Right lobe of liver (tissue), 6 donors: ENCODE data around the gene SLC10A7. TPM values are rescaled to one million over a fixed set of nuclear protein-coding genes. Genes with fewer than 3 reads are reported as not detected.

Experiments
- ATAC-seq, 4 donors: fragments of 200-7000 bp; cut with Tn5 transposase; one replicate each; pipeline ENCODE4 v1.9.1; 2020; ENCODE audit warnings: mild to moderate bottlenecking in 4 of 4, moderate library complexity in 4 of 4
- DNase-seq, 3 donors: peaks; one replicate each; pipeline ENCODE4 v3.0.0-alpha.2; 2020
- H3K27ac ChIP-seq, 3 donors: fragments of 200-600 bp; one replicate each; pipeline ENCODE4 v1.8.0; 2022
- H3K27me3 ChIP-seq, 2 donors: fragments of 200-600 bp; one replicate each; pipeline ENCODE4 v1.8.0; 2022
- H3K36me3 ChIP-seq, 4 donors: fragments of 200-600 bp; sonication (generic) in 1 of 4; one replicate each; pipeline versions ENCODE4 v1.5.1 to v1.8.0; 2017 to 2022; ENCODE audit warnings: control low read depth in 1 of 4
- H3K4me1 ChIP-seq, 4 donors: fragments of 200-600 bp; sonication (generic) in 1 of 4; one replicate each; pipeline versions ENCODE4 v1.5.1 to v1.8.0; 2017 to 2022; ENCODE audit warnings: control low read depth in 1 of 4
- H3K4me3 ChIP-seq, 3 donors: fragments of 200-600 bp; one replicate each; pipeline ENCODE4 v1.8.0; 2022
- H3K9me3 ChIP-seq, 4 donors: fragments of 200-600 bp; sonication (generic) in 1 of 4; one replicate each; pipeline versions ENCODE4 v1.5.1 to v1.8.0; 2017 to 2022; ENCODE audit warnings: control low read depth in 1 of 4
- CTCF ChIP-seq, 4 donors: fragments of 200-600 bp in 3 of 4; fragments of 450-650 bp in 1 of 4; IDR thresholded peaks; one replicate each; pipeline versions ENCODE4 v1.5.1 to v1.8.0; 2016 to 2022; ENCODE audit warnings: antibody characterized with exemption in 4 of 4, mild to moderate bottlenecking in 2 of 4
- POLR2A ChIP-seq: fragments of 450-650 bp; IDR thresholded peaks from one replicate; pipeline ENCODE4 v1.6.1; 2017; ENCODE audit warnings: antibody characterized with exemption, mild to moderate bottlenecking
- WGBS: methylation state at CpG from one replicate; pipeline ENCODE4 v1.1.6; 2018; ENCODE audit warnings: low coverage, low lambda C conversion rate; ENCODE audit not compliant: insufficient coverage; ENCODE audit errors: missing lambda C conversion rate; 5-methylcytosine and 5-hydroxymethylcytosine counted together
- intact Hi-C, 2 donors: fragments of 100-400 bp; cut with DNase I; formaldehyde crosslinking; loops; one replicate each; pipeline versions ENCODE4 v1.11.2 to v1.14.1; 2022
- total RNA-seq, 6 experiments: library from RNA; depleted of rRNA in 2 of 6; stranded (reverse); fragments of >200 nt in 2 of 6; fragmentation: NEBNext Ultra II Directional in 3 of 6; extraction: Animal tissue kit (Norgen Biotek cat#: 25700) in 3 of 6; gene quantifications; one replicate each; pipeline versions ENCODE4 v1.1.0 to v1.2.4, GENCODE V29; 2016 to 2023
- donor health status: DM: no; HTN: yes; CAD: no.
- donor health status: DM: no; HTN: no; CAD: no.
- donor health status: DM: no; HTN: no; CAD: no.
- donor health status: DM: no; HTN: yes; CAD: no.
- donor health status: DM: no; HTN: yes; CAD: no.

Gene SLC10A7
- total RNA-seq, 6 experiments from 2014 or later: 6.3 to 13.5 (median 9.5) TPM

GRCh38 chr4:146347822-146348221 is 173.9 kb downstream of the SLC10A7 start:
- no peak overlapping the region for H3K4me3 ChIP-seq
- TF ChIP-seq CTCF (IDR thresholded peaks at IDR 0.05): no peak
- TF ChIP-seq POLR2A: no peak
- intact Hi-C loops: no loop called here
- no peak for DNase-seq
- no peaks in the 10 kb centered on the region for H3K9me3 ChIP-seq
- no peaks in the 10 kb centered on the region for H3K36me3 ChIP-seq
- H3K27ac ChIP-seq: no peak overlapping the region
- WGBS: 72% methylated on average over 2 of the region's 2 CpGs
- H3K27me3 ChIP-seq: no peaks in the 10 kb centered on the region
- no peaks in the 10 kb centered on the region for H3K4me1 ChIP-seq
- no peak for ATAC-seq

GRCh38 chr4:146346276-146346675 is 175.5 kb downstream of the SLC10A7 start:
- 82% methylated on average over 1 of the region's 1 CpG for WGBS
- Histone ChIP-seq H3K4me3 (no peak overlapping the region), H3K36me3 (no peaks in the 10 kb centered on the region), H3K27ac (no peak overlapping the region), H3K27me3 (no peaks in the 10 kb centered on the region), H3K4me1 (no peaks in the 10 kb centered on the region), H3K9me3 (no peaks in the 10 kb centered on the region)
- no peak for ATAC-seq
- DNase-seq: no peak
- TF ChIP-seq POLR2A (no peak), CTCF (IDR thresholded peaks at IDR 0.05) (no peak)
- intact Hi-C loops: no loop called here

GRCh38 chr4:146343776-146344175 is 178.0 kb downstream of the SLC10A7 start:
- H3K9me3 ChIP-seq: no peaks in the 10 kb centered on the region
- intact Hi-C loops: no loop called here
- H3K27ac ChIP-seq: no peak overlapping the region
- no peak overlapping the region for H3K4me3 ChIP-seq
- ATAC-seq (no peak), DNase-seq (no peak)
- no peaks in the 10 kb centered on the region for H3K4me1 ChIP-seq
- H3K36me3 ChIP-seq: no peaks in the 10 kb centered on the region
- WGBS: 82% methylated on average over 3 of the region's 3 CpGs
- TF ChIP-seq POLR2A (no peak), CTCF (IDR thresholded peaks at IDR 0.05) (no peak)
- no peaks in the 10 kb centered on the region for H3K27me3 ChIP-seq

- Histone ChIP-seq H3K36me3 (no peaks in the 10 kb centered on the region), H3K27me3 (no peaks in the 10 kb centered on the region), H3K27ac (no peak overlapping the region), H3K9me3 (no peaks in the 10 kb centered on the region), H3K4me3 (no peak overlapping the region), H3K4me1 (no peaks in the 10 kb centered on the region)
- DNase-seq: no peak
- no peak for ATAC-seq
- intact Hi-C loops: no loop called here
- no peak for TF ChIP-seq POLR2A
- TF ChIP-seq CTCF (IDR thresholded peaks at IDR 0.05): no peak
These were observed 178.5 kb downstream of the SLC10A7 start for GRCh38 chr4:146343199-146343598.

GRCh38 chr4:146342600-146343192 is 179.0 kb downstream of the SLC10A7 start:
- DNase-seq: no peak
- 86% methylated on average over 1 of the region's 1 CpG for WGBS
- Histone ChIP-seq H3K27ac (no peak overlapping the region), H3K36me3 (no peaks in the 10 kb centered on the region), H3K4me1 (no peaks in the 10 kb centered on the region), H3K9me3 (no peaks in the 10 kb centered on the region), H3K4me3 (no peak overlapping the region), H3K27me3 (no peaks in the 10 kb centered on the region)
- ATAC-seq: peak in 3 of 4 donors; percentile 36 to 47 (median 46)
- intact Hi-C loops: no loop called here
- TF ChIP-seq POLR2A: no peak
- peak; percentile 23 to 68 (median 63) for TF ChIP-seq CTCF (IDR thresholded peaks at IDR 0.05)
